OCI-LY1 (cell line): ENCODE measurements around the gene KIF13A.

Experiments used
- H2AFZ ChIP-seq: fragments of 200-600 bp; sonication (generic), shearing (Covaris generic); 2 replicates; pipeline ENCODE4 v1.6.0; 2014; ENCODE audit warnings: antibody characterized with exemption, mild to moderate bottlenecking, low read length
- H3F3A ChIP-seq: fragments of 200-600 bp; sonication (generic), shearing (Covaris generic); 2 replicates; pipeline ENCODE4 v1.6.0; 2014; ENCODE audit warnings: mild to moderate bottlenecking, antibody characterized with exemption, low read length, moderate library complexity; ENCODE audit not compliant: insufficient read depth
- H3K27ac ChIP-seq: fragments of 200-600 bp; sonication (generic); 2 replicates; pipeline ENCODE4 v1.5.1; 2014; ENCODE audit warnings: low read length, mixed run types, mild to moderate bottlenecking, low read depth; ENCODE audit not compliant: poor library complexity, severe bottlenecking
- H3K27me3 ChIP-seq: fragments of 200-600 bp; sonication (generic); 2 replicates; pipeline ENCODE4 v1.6.0; 2014; ENCODE audit warnings: antibody characterized with exemption, mild to moderate bottlenecking, low read length, moderate library complexity; ENCODE audit not compliant: insufficient read depth
- H3K36me3 ChIP-seq: fragments of 200-600 bp; sonication (generic); 2 replicates; pipeline ENCODE4 v1.6.1; 2014; ENCODE audit warnings: mild to moderate bottlenecking, antibody characterized with exemption, low read length, moderate library complexity, mixed read lengths; ENCODE audit not compliant: insufficient read depth
- H3K4me1 ChIP-seq: fragments of 200-600 bp; sonication (generic); 2 replicates; pipeline ENCODE4 v1.5.1; 2014; ENCODE audit warnings: mild to moderate bottlenecking, low read length, moderate library complexity; ENCODE audit not compliant: insufficient read depth, severe bottlenecking
- H3K4me2 ChIP-seq: fragments of 200-600 bp; sonication (generic), shearing (Covaris generic); 2 replicates; pipeline ENCODE4 v1.6.1; 2014; ENCODE audit warnings: low read length
- H3K4me3 ChIP-seq: fragments of 200-600 bp; sonication (generic); 2 replicates; pipeline ENCODE4 v1.5.1; 2014; ENCODE audit warnings: low read length, low read depth, mild to moderate bottlenecking, mixed read lengths; ENCODE audit not compliant: poor library complexity, severe bottlenecking
- H3K79me2 ChIP-seq: fragments of 200-600 bp; shearing (Covaris generic); 2 replicates; pipeline ENCODE4 v1.6.1; 2016; ENCODE audit warnings: mixed run types, low read length, mixed read lengths; ENCODE audit not compliant: insufficient read depth
- H3K9ac ChIP-seq: fragments of 200-600 bp; sonication (generic), shearing (Covaris generic); 2 replicates; pipeline ENCODE4 v1.6.1; 2014; ENCODE audit warnings: mild to moderate bottlenecking, low read length, mixed read lengths
- H3K9me2 ChIP-seq: fragments of 200-600 bp; sonication (generic), shearing (Covaris generic); 2 replicates; pipeline ENCODE4 v1.6.1; 2014; ENCODE audit warnings: low read depth, mild to moderate bottlenecking, low read length, mixed read lengths
- H3K9me3 ChIP-seq: fragments of 200-600 bp; shearing (Covaris generic); 2 replicates; pipeline ENCODE4 v1.6.1; 2014; ENCODE audit warnings: low read length, mixed read lengths
- H4K20me1 ChIP-seq: fragments of 200-600 bp; sonication (generic), shearing (Covaris generic); 2 replicates; pipeline ENCODE4 v1.6.0; 2016; ENCODE audit warnings: mild to moderate bottlenecking, low read length; ENCODE audit not compliant: insufficient read depth
- EZH2 ChIP-seq: fragments of 200-600 bp; sonication (generic), shearing (Covaris generic); IDR thresholded peaks from 2 replicates; pipeline ENCODE4 v1.8.0; 2017; ENCODE audit warnings: borderline replicate concordance, mixed run types, mild to moderate bottlenecking, antibody characterized with exemption, low read length, moderate library complexity, mixed read lengths
- TF ChIP-seq, protein P1 (sequence below): fragments of 200-600 bp; sonication (generic), shearing (Covaris generic); IDR thresholded peaks from 2 replicates; pipeline ENCODE4 v1.5.1; 2017; ENCODE audit warnings: mild to moderate bottlenecking, antibody characterized with exemption, low read length, moderate library complexity, mixed read lengths

The KIF13A gene

GRCh38 chr6:17881085-17881858 is 106.2 kb downstream of the KIF13A start:
- H3K79me2 ChIP-seq: no peaks in the 10 kb centered on the region

GRCh38 chr6:17879184-17879583 is 108.3 kb downstream of the KIF13A start:
- no peak overlapping the region for H3K4me3 ChIP-seq
- TF ChIP-seq, protein P1, sequence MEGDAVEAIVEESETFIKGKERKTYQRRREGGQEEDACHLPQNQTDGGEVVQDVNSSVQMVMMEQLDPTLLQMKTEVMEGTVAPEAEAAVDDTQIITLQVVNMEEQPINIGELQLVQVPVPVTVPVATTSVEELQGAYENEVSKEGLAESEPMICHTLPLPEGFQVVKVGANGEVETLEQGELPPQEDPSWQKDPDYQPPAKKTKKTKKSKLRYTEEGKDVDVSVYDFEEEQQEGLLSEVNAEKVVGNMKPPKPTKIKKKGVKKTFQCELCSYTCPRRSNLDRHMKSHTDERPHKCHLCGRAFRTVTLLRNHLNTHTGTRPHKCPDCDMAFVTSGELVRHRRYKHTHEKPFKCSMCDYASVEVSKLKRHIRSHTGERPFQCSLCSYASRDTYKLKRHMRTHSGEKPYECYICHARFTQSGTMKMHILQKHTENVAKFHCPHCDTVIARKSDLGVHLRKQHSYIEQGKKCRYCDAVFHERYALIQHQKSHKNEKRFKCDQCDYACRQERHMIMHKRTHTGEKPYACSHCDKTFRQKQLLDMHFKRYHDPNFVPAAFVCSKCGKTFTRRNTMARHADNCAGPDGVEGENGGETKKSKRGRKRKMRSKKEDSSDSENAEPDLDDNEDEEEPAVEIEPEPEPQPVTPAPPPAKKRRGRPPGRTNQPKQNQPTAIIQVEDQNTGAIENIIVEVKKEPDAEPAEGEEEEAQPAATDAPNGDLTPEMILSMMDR: no peak
- no peak for TF ChIP-seq EZH2
- no peaks in the 10 kb centered on the region for H3F3A ChIP-seq
- H3K79me2 ChIP-seq: no peaks in the 10 kb centered on the region
- H3K9me2 ChIP-seq: no peaks in the 10 kb centered on the region
- H3K9ac ChIP-seq: no peak overlapping the region
- H3K4me2 ChIP-seq: no peak overlapping the region
- no peaks in the 10 kb centered on the region for H3K27me3 ChIP-seq
- H4K20me1 ChIP-seq: no peaks in the 10 kb centered on the region
- no peak overlapping the region for H3K27ac ChIP-seq
- no peak overlapping the region for H2AFZ ChIP-seq
- H3K36me3 ChIP-seq: no peaks in the 10 kb centered on the region
- no peaks in the 10 kb centered on the region for H3K4me1 ChIP-seq
- H3K9me3 ChIP-seq: no peaks in the 10 kb centered on the region

More at GRCh38 chr6:17881085-17881858, 106.2 kb downstream of the KIF13A start:
- H3F3A ChIP-seq: no peaks in the 10 kb centered on the region
- H3K9ac ChIP-seq: no peak overlapping the region
- H3K4me1 ChIP-seq: no peaks in the 10 kb centered on the region
- no peak overlapping the region for H3K4me3 ChIP-seq
- H2AFZ ChIP-seq: no peak overlapping the region
- H3K9me3 ChIP-seq: no peaks in the 10 kb centered on the region
- no peak overlapping the region for H3K4me2 ChIP-seq
- H3K27ac ChIP-seq: no peak overlapping the region
- H3K9me2 ChIP-seq: no peaks in the 10 kb centered on the region
- H4K20me1 ChIP-seq: no peaks in the 10 kb centered on the region
- no peaks in the 10 kb centered on the region for H3K36me3 ChIP-seq
- TF ChIP-seq EZH2: no peak
- TF ChIP-seq, protein P1: no peak
- H3K27me3 ChIP-seq: no peaks in the 10 kb centered on the region; the same call in 1 of the 2 replicates

- Histone ChIP-seq H3K9me2 (no peaks in the 10 kb centered on the region), H3K9me3 (no peaks in the 10 kb centered on the region), H3F3A (no peaks in the 10 kb centered on the region), H3K4me3 (no peak overlapping the region), H3K27ac (no peak overlapping the region), H3K9ac (no peak overlapping the region), H3K4me1 (no peaks in the 10 kb centered on the region), H3K27me3 (no peaks in the 10 kb centered on the region), H3K36me3 (no peaks in the 10 kb centered on the region), H3K79me2 (no peaks in the 10 kb centered on the region), H3K4me2 (no peak overlapping the region), H2AFZ (no peak overlapping the region), H4K20me1 (no peaks in the 10 kb centered on the region)
- TF ChIP-seq EZH2: no peak
- TF ChIP-seq, protein P1: no peak
Measured at GRCh38 chr6:17878734-17879133, 108.7 kb downstream of the KIF13A start.
